M059J (cell line): ENCODE measurements around the gene LHFPL5. TPM values are rescaled to one million over a fixed set of nuclear protein-coding genes. Genes with fewer than 3 reads are reported as not detected.

Experiments
- DNase-seq: peaks from one replicate; pipeline ENCODE4 v3.0.0-alpha.2; 2012; ENCODE audit warnings: low read depth
- total RNA-seq: library from RNA; depleted of rRNA; stranded (reverse); fragments of >200 nt; shearing (Covaris generic); gene quantifications from 2 replicates; pipeline ENCODE4 v1.2.3, GENCODE V29; 2014; rRNA removed

LHFPL5 gene
- total RNA-seq, result not detected in 2 replicates

DNA sequence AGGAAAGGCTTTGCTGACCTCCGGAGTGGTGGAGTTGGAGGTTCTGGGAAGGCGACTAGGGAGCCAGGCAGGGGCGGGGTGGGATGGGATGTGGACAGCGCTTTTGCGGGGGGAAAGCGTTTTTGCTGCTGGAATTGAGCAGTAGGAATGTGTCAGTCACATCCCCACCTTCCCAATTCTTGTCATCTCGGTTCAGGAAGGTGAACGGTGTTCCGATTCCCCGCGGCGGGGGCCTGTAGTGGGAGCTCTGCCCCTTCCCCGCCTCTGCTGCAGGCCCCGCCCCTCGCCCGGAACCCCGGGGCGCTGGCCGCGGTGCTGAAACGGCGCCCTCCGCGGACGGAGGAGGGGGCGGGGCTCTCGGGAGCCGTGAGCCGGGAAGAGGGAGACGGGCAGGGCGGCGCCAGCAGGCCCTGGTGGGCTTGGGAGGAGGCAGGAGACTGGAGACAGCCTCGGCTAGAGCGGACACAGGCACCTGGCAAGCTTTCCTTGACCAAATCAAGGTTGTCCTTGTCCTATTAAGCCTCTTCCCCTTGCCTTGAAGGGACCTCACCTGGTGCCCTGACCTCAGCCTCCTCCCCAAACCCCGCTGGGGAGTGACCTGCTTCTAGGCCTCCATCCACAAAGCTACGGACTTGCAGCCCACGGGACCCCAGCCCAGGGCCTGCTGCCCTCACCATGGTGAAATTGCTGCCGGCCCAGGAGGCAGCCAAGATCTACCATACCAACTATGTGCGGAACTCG lies at the start of gene LHFPL5:
TSS of gene LHFPL5 (plus strand) at position 357 of the 741 bp plus-strand sequence. CDS start at position 676, 319 bp downstream.
- DNase-seq, result no peak

DNA sequence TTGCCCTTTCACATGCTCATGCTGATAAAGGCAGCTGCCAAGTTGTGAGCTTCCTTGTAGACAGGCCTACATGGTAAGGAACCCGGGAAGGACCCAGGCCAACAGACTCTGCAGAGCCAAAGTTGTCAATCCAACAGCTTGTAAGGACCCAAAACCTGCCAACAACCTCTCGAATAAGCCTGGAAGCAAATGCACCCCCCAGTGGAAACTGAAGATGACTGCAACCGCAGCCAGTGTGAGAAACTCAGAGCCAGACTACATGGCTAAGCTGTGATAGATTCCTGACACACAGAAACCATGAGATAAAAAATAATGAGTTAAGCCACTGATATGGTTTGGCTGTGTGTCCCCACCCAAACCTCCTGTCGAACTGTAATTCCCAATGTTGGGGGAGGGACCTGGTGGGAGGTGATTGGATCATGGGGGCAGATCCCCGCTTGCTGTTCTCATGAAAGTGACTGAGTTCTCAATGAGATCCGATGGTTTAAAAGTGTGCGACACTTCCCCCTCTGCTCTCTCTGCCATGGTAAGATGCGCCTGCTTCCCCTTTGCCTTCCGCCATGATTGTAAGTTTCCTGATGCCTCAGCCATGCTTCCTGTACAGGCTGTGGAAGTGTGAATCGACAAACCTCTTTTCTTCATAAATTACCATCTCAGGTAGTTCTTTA lies 47.6 kb upstream of the LHFPL5 start:
- DNase-seq, result peak; percentile 66

DNA sequence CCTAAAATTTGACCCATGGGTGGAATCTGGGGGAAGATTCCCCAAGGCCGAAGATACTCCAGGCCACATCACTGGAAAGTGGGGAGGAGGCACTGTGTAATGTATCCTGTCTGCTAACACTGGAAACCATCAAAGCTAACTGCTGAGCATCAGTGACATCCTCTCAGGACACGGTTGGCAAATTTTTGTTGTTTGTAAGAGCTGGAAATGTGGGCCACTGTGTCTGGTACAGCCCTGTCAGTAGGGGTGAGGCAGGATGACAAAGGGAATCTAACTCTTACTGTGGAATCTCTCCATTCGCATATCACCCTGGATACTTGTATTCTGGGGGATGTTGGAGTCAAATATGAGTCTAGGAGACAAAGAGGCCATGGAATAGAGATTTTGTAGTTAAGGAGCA lies 45.7 kb upstream of the LHFPL5 start:
- no peak for DNase-seq

DNA sequence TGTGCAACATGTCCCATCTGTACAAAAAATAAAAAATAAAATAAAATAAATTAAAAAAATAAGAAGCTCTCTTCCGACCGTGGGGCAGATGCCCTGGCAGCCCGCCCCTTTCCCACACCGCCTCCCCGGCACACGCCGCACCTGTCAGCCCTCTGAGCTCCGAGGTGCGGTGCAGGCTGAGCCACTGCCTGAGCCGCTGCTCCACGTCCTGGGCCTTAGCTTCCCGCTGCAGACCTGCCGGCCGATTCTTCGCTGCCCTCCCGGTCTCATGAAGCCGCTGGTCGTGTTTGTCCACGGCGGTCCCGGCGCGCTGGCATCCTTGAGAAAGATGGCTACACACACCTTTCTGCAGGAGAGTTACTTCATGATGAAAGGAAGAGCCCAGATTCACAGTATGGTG lies 39.4 kb upstream of the LHFPL5 start:
- no peak for DNase-seq

DNA sequence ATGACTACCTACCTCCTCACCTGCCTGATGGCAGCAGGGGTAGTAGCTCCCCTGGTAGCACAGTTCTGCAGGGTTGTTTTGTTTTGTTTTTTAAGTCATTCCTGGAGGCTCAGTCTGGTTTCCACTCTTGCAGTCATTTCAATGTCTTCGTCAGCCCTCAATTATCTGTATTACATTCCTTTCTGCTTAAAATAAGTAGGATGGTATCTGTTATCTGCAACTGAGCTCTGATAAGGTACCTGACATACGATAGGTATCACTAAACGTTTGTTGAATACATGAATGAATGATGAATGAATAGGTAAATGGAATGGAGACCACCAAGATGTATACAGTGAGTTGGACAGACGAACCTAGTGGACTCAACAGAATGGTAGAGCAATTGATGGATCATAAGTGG lies 35.9 kb upstream of the LHFPL5 start:
- no peak for DNase-seq

DNA sequence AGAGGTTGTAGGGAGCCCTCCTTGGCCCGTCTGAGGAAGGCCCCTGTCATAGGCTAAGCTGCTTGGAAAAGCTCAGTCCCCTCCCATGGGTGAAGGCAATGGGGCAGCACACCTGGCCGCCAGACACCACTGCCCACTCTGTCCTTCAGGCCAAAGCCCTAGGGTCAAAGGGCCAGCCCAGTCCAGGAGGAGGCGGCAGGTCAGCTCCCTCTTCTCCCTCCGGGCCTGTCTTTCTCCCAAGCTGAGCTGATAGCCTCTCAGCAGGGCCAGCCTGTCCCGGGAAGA lies 33.9 kb upstream of the LHFPL5 start:
- DNase-seq, result no peak

DNA sequence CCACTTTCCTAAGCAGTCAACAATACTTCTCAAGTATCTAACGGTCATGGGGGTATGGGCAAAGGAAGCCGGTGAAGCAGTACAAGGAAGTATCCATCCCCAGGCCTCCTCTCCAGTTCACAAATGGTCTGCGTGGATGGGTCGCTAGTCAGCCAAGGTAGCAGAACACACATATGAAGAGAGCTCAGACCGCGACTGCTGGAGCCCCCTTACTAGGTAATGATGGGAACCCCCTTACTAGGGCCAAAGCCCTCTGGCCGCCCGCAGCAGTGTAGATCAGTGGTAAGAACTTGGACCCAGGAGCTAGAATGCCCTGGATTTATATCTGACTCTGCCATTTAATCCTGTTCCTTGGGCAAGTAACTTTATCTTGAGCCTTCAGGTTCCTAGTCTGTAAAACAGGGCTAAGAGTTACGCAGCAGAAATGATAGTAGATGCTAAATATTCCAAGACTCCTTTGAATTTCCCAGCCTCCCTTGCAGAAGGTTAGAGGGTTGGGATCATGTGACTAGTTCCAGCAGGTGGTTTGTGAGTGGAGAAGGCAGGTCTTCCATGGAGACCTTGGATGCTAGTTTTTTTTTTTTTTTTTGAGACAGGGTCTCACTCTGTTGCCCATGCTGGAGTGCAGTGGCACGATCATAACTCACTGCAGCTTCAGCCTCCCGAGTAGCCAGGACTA lies 30.9 kb upstream of the LHFPL5 start:
- no peak for DNase-seq

DNA sequence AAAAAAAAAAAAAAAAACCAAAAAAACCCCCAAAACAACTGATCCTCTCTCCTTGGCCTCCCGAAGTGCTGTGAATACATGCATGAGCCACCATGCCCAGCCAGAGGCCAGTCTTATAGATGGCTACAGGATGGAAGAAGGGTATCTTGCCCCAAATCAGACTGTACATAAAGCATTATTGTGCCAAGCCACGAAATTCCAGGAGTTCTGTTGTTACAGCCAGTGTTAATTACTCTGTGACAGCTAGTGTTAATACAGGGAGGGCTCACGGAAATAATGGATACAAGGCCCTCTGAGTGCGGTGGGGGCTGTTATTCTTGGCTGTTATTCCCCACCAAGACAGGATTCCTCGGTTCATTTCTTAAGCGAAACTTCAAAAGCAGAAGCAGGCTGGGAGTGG lies 30.1 kb upstream of the LHFPL5 start:
- DNase-seq, result no peak

DNA sequence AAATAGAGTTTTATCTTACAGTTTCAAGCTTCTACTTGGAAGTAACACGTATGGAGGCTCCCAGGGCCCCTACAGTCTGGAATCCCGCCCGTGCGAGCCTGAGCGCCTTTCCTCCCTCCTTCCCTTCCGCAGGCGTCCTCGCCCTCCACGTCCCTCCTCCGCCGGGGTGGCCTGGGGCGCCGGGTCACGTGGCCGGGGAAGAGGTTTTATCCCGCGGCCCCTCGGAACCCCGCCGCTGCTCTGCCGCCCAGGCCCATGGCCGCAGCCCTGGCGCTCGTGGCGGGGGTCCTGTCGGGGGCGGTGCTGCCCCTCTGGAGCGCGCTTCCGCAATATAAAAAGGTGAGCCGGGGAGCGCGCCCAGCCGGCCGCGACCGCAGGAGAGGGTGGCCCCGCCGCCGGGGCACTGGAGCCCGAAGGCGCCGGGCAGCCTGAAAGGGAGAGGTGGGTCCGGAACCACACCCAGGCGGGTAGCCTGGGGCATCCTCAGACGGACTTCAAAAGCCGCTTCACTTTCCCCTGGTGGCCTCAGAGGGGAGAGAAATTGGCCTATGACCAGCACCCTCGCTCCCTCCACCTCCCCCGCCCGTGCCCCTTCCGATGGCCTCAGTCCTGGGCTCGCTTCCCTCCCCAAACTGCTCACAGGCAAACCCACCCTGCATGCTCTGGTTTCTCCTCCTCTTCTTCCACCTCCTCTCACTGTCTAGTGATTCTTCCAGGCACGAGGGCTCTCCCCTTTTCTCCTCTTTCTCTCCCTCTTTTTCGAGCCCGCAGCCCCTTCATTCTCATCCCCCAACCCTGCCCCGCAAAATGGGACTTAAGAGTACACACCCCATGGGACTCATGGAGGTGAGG lies 28.6 kb upstream of the LHFPL5 start, which contains the start of gene CLPSL2:
TSS of gene CLPSL2 (plus strand) at position 235 of the 852 bp plus-strand sequence. CDS start at position 256, 21 bp downstream.
- peak; percentile 30 for DNase-seq

DNA sequence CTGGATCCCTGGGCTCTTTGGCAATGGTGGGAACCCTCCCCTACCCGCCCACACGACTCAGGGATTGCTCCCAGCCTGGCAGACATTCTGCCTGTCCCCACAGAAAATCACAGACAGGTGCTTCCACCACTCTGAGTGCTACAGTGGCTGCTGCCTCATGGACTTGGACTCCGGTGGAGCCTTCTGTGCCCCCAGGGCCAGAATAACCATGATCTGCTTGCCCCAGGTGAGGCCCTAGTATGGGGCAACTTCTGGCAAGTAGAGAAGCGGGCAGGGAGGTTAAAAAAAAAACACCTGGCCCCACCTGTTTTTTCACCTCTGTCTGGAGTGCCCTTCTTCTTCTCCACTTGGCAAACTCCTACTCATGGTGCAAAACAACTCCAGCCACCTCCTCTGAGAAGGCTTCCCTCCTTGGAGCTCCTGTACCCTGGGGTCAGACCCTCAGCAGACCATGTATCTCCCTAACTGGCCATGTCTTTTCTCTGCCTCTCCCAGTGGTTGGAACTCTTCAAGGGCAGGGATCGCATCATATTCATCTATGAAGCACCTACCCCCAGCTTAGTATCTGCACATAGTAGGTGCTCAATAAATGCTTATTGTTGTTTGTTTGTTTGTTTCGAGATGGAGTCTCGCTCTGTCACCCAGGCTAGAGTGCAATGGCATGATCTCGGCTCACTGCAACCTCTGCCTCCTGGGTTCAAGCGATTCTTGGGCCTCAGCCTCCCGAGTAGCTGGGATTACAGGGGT lies 27.6 kb upstream of the LHFPL5 start:
- DNase-seq, result no peak

DNA sequence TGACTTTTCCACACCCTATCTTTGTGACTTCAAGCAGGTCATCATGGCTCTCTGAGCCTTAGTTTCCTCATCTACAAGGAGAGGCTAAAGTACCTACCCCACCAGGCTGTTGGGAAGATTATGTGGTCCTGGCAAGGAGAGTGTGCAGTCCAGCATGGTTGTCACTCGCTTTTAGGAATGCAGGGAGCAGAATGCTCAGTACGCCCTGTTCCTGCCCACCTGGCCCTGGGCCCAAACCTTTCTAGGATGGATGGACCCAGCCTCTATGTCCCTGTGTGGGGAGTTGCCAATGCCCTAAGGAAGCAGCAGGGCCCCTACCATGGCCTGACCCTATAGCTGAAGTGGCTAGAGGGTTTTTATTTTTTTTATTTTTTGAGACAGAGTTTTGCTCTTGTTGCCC lies 26.7 kb upstream of the LHFPL5 start:
- no peak for DNase-seq

DNA sequence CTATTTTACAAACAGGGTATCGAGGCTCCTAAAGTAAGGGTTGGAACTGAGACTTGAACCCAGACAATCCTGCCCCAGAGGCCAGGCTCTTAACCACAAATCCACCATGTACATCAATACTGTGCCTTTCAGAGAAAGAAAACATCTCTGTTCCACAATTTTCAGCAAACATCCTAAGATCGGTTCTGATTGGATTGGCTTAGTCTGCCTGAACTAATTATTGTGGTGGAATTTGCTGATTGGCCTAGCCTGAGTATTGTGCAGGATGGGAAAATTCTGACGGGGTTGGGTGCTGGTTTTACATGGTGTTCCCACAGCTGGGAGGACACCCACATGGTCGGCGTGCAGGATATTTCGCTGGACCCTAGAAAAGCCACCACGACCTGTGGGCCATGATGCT lies 24.4 kb upstream of the LHFPL5 start, which contains the start of gene CLPSL1:
TSS of gene CLPSL1 (plus strand) at position 301 of the 400 bp plus-strand sequence. CDS start at position 393, 92 bp downstream.
- DNase-seq, result no peak

DNA sequence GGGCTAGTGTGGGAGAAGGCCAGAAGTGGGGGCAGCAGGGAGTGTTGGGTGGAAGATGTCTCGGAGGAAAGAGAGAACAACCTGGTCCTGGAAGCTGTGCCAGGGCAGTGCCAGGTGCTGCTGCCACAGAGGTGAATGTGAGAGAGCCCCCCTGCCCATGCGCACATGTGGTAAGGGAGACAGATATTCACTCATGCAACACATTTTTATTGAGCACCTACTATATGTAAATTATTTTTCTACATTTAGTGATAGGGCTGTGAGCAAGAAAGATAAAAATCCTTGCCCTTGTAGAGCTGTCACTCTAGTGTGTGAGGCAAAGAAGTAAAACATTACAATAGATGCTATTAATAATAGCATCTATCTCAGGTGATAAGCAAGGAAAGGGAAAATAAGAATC lies 23.9 kb upstream of the LHFPL5 start:
- DNase-seq, result no peak

DNA sequence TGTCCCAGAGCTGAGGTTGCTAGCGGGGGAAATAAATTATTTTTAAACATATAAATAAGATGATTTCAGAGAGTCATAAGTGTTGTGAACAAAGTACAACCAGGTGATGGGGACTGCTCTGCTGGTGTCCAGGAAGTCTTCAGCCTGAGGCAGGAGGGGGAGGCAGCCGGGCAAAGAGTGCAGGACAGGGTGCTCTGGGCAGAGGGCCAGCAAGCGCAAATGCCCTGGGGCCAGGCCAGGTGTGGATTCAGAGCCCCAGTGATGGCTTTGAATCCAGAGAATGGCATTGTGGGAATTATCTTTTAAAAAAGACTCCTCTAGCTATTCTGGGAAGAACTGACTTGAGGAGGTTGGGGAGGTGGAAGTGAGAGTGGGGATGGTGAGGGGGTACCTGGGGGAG lies 22.7 kb upstream of the LHFPL5 start:
- peak; percentile 48 for DNase-seq

DNA sequence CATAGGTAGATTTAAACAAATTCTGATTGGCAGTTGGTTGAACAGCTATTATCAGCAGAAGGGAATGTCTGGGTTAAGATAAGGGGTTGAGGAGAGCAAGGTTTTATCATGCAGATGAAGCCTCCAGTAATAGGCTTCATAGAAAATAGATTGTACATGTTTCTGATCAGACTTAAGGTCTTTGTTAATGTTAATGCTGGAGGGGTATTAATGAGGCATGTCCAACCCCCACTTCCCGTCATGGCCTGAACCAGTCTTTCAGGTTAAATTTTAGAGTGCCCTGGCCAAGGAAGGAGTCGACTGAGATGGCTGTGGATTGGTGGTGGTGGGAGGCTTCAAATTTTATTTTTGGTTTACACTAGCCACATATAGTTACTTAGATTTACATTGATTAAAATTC lies 21.0 kb upstream of the LHFPL5 start:
- no peak for DNase-seq

DNA sequence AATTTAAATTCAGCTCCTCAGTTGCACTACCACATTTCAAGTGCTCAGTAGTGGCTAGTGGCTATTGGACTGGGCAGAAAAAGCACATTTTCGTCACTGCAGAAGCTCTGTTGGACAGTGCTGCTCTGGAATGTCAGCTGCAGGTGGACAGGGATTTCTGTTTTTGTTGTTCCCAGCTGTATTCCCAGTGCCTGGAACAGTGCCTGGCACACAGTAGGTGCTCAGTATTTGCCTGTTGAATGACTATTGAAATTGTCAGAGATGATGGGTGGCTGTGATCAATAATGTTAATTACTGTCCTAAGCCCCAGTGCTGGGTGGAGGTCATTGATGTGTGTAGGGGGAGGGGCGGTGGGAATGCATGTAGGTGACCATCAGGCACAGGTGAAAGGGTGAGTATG lies 18.9 kb upstream of the LHFPL5 start:
- DNase-seq, result no peak

DNA sequence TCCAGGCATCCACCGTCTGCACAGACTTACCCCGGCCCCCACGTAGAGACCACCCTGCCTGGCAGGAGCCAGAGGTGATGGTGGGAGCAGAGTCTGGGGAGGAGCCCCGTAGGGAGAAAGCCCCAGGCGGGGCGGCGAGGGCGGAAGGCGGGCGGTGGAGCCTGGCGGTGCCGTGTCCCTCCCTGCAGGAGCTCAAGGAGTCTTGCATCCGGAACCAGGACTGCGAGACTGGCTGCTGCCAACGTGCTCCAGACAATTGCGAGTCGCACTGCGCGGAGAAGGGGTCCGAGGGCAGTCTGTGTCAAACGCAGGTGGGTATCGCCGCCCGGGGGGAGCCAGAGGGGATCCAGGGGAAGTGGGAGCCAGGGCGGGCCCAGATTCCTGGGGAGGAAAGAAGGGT lies 18.3 kb upstream of the LHFPL5 start:
- no peak for DNase-seq

DNA sequence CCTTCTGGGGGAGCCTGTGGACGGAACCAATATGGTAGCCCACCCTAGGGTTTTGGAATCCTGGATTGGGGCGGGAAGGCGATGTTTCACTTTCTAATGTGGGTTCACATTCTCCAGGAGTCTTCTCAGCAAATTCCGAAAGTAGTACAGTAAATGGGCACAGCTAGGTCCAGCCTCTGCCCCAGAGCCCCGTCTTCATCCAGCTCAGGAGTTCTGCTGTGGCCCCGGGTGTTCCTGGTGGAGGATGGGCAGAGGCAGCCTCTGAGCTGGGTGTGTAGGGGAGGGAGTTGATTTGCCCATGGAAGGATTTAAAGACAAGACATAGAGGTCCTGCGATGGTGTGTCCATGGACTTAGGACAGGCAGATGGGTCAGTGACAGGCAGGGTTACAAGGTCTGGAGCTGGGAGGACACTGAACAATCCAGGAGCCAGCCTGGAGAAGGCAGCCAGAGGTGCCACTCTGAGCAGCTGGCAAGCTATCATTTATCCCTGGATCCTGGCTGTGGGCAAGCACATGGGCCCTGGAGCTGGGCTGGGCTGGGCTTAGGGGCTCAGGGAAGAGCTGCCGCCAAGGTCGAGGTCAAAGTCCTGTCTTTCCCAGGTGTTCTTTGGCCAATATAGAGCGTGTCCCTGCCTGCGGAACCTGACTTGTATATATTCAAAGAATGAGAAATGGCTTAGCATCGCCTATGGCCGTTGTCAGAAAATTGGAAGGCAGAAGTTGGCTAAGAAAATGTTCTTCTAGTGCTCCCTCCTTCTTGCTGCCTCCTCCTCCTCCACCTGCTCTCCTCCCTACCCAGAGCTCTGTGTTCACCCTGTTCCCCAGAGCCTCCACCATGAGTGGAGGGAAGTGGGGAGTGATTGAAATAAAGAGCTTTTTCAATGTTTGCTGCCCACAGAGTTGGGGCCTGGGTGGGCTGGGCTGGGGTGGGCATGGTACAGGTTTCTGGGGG lies 17.6 kb upstream of the LHFPL5 start:
- DNase-seq, result no peak

DNA sequence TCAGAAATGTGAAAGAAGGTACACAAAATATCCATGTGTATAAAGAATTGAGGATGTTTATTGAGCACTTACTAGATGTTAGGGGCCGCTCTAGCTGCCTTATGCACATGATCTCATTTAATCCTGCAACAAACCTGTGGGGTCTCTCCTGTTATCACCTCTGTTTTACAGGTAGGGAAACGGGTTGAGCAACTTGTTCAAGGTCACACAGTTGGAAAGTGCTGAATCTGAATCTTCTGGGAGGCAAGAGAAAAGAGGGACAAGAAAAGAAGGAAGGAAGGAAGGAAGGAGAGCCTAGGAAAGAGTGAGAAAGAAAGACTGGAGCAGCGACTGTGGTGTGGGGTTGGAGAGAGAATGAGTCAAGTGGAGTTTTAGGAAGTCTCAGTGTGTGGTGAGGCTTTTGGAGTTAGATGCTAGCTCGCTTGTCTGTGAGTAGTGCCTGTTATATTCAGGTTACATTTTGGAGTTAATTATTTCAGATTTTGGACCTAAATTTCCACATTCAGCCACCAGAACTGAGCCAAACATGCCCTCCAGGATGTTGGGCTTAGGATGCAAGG lies 16.6 kb upstream of the LHFPL5 start:
- DNase-seq, result no peak

DNA sequence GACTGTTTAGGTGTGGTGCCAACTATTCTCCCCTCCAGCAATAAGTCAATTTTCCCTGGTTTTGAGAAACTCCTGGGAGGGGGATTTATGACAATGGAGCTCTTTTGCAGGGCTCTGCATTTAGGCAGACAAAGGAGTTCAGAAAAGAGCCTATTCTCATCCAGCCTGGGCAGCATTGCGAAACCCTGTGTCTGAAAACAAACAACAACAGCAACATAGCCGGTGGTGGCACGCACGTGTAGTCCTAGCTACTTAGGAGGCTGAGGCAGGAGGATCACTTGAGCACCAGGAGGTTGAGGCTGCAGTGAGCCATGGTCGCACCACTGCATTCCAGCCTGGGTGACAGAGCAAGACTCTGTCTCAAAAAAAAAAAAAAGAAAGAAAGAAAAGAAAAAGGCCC lies 14.5 kb upstream of the LHFPL5 start:
- no peak for DNase-seq
